ENCODE measurements around the gene HPSE.
"Not testable (repeated sequence)": the region's sequence is repeated elsewhere in the genome, so short reads cannot be mapped to it uniquely, and the experiment has no call there.

Gene HPSE

GRCh38 chr4:83276299-83277040, 58.2 kb downstream of the HPSE start:
- TF ChIP-seq POLR2A (IDR thresholded peaks at IDR 0.05; ENCODE audit: low read depth, low read length), result no peak
- no peak for TF ChIP-seq POLR2AphosphoS5 (IDR thresholded peaks at IDR 0.05; ENCODE audit: low read depth, low read length)
- no peak for TF ChIP-seq TAF1 (IDR thresholded peaks at IDR 0.05; ENCODE audit: borderline replicate concordance, low read depth, low read length)
- DNase-seq (ENCODE audit: insufficient read length) (no peak), FAIRE-seq (peak; percentile 70)

DNA sequence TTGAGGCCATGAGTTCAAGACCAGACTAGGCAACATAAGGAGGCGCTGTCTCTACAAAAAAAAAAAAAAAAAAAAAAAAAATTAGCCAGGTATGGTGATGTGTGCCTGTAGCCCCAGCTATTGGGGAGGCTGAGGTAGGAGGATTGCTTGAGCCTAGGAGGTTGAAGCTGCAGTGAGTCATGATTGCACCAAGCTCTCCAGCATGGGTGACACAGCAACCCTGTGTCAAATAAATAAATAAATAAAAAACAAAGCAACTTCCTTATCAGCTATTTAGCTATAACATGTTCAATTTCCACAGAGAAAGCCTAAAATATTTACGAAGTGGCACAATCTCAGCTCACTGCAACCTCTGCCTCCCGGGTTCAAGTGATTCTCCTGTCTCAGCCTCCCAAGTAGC, 60.7 kb downstream of the HPSE start:
- FAIRE-seq, result peak; percentile 67
- not testable (repeated sequence) for DNase-seq (ENCODE audit: insufficient read length)

DNA sequence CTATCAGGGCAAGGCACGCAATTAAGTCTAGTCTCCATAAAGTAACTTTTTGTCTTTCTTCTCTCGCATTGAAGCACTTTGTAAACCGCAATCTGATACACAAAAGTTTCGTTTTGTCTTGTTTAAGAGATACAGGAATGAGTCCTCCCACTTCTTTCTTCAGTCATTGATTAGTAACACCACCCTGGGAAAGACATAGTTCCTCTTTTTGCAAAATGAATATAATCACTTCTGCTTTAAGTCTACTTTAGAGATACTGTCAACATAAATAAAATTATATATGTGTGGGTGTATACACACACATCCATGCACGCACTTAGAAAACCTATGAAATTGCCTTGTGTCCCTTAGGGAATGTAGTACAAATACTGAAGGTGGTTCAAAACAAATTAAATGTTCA, 61.7 kb downstream of the HPSE start:
- DNase-seq (ENCODE audit: insufficient read length) (no peak), FAIRE-seq (peak; percentile 97)
- TF ChIP-seq TAF1 (IDR thresholded peaks at IDR 0.05; ENCODE audit: borderline replicate concordance, low read depth, low read length), result no peak
- TF ChIP-seq POLR2A (IDR thresholded peaks at IDR 0.05; ENCODE audit: low read depth, low read length), result no peak
- no peak for TF ChIP-seq POLR2AphosphoS5 (IDR thresholded peaks at IDR 0.05; ENCODE audit: low read depth, low read length)

- TF ChIP-seq POLR2A (IDR thresholded peaks at IDR 0.05; ENCODE audit: low read depth, low read length) (no peak), TAF1 (IDR thresholded peaks at IDR 0.05; ENCODE audit: borderline replicate concordance, low read depth, low read length) (no peak), POLR2AphosphoS5 (IDR thresholded peaks at IDR 0.05; ENCODE audit: low read depth, low read length) (no peak)
- FAIRE-seq (no peak), DNase-seq (ENCODE audit: insufficient read length) (no peak)
These were observed 65.4 kb downstream of the HPSE start for GRCh38 chr4:83269256-83269655.

- TF ChIP-seq POLR2AphosphoS5 (IDR thresholded peaks at IDR 0.05; ENCODE audit: low read depth, low read length), result no peak
- no peak for TF ChIP-seq POLR2A (IDR thresholded peaks at IDR 0.05; ENCODE audit: low read depth, low read length)
- no peak for TF ChIP-seq TAF1 (IDR thresholded peaks at IDR 0.05; ENCODE audit: borderline replicate concordance, low read depth, low read length)
- DNase-seq (ENCODE audit: insufficient read length) (no peak), FAIRE-seq (no peak)
These were observed 66.2 kb downstream of the HPSE start for GRCh38 chr4:83268491-83268890.

GRCh38 chr4:83267830-83268475, 66.7 kb downstream of the HPSE start:
- FAIRE-seq, result no peak
- DNase-seq (ENCODE audit: insufficient read length), result no peak
- TF ChIP-seq POLR2A (IDR thresholded peaks at IDR 0.05; ENCODE audit: low read depth, low read length), result no peak

- FAIRE-seq, result no peak
- no peak for TF ChIP-seq TAF1 (IDR thresholded peaks at IDR 0.05; ENCODE audit: borderline replicate concordance, low read depth, low read length)
- no peak for TF ChIP-seq POLR2AphosphoS5 (IDR thresholded peaks at IDR 0.05; ENCODE audit: low read depth, low read length)
- TF ChIP-seq POLR2A (IDR thresholded peaks at IDR 0.05; ENCODE audit: low read depth, low read length), result no peak
- DNase-seq (ENCODE audit: insufficient read length), result no peak
These were observed 67.4 kb downstream of the HPSE start for GRCh38 chr4:83267121-83267829.

DNA sequence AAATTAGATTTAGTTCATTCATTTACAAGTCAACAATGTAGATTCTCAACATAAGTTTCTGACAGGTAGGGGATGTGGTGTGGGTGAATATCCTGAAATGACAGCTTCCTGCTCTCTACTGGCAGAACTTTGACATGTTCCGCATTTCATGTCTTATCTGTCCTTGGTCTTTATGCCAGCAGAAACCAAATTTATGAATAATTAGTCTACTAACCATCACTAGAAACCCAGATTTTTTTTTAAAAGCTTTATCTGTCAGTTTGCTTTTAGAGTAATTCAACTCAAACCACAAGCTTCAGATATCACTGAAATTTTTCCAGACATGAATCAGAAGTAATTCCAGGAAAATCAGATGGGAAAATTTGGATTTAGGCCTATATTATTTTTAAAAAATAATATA, 68.0 kb downstream of the HPSE start:
- FAIRE-seq, result no peak
- DNase-seq (ENCODE audit: insufficient read length), result no peak
- no peak for TF ChIP-seq POLR2AphosphoS5 (IDR thresholded peaks at IDR 0.05; ENCODE audit: low read depth, low read length)

DNA sequence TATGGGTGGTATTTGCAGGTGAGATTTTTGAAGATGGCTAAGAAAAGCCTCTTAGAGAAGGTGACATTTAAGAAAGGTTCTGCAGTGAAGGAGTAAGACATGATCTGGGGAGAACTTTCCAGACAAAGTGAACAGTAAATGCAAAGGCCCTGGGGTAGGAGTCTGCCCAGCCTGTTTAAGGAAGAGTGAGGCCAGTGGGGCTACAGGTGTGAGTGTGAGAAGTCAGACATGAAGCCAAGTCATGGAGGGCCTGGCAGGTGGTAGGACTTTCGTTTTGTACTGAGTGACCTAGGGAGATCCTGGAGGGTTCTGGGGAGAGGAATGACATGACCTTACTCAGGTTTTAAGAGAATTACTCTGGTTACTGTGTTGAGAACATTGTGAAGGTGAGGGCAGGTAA, 71.5 kb downstream of the HPSE start:
- no peak for DNase-seq (ENCODE audit: insufficient read length)
- TF ChIP-seq TAF1 (IDR thresholded peaks at IDR 0.05; ENCODE audit: borderline replicate concordance, low read depth, low read length), result no peak
- no peak for TF ChIP-seq POLR2AphosphoS5 (IDR thresholded peaks at IDR 0.05; ENCODE audit: low read depth, low read length)
- TF ChIP-seq POLR2A (IDR thresholded peaks at IDR 0.05; ENCODE audit: low read depth, low read length), result no peak
- no peak for FAIRE-seq

DNA sequence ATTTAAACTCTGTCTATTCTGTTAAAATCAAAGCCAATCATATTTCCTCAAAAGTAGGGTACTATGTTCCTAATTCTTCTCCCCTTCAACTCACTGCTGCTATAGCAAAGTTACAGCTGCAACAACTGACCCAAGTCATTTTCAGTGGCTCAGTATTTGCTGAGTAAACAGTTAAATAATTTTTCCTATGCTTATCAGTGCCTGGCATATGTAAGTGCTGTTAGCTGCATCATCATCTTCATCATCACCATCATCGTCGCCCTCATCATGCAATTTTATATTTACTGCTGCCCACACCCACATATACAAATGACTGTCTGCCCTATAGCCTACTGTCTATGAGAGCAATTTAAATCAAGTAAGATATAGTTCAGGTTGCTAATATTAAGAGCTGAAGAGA, 72.0 kb downstream of the HPSE start:
- no peak for FAIRE-seq
- TF ChIP-seq POLR2AphosphoS5 (IDR thresholded peaks at IDR 0.05; ENCODE audit: low read depth, low read length) (no peak), TAF1 (IDR thresholded peaks at IDR 0.05; ENCODE audit: borderline replicate concordance, low read depth, low read length) (no peak), POLR2A (IDR thresholded peaks at IDR 0.05; ENCODE audit: low read depth, low read length) (no peak)
- no peak for DNase-seq (ENCODE audit: insufficient read length)

- TF ChIP-seq TAF1 (IDR thresholded peaks at IDR 0.05; ENCODE audit: borderline replicate concordance, low read depth, low read length) (no peak), POLR2A (IDR thresholded peaks at IDR 0.05; ENCODE audit: low read depth, low read length) (no peak), POLR2AphosphoS5 (IDR thresholded peaks at IDR 0.05; ENCODE audit: low read depth, low read length) (no peak)
- no peak for DNase-seq (ENCODE audit: insufficient read length)
- no peak for FAIRE-seq
These were observed 73.3 kb downstream of the HPSE start for GRCh38 chr4:83261307-83261706.

DNA sequence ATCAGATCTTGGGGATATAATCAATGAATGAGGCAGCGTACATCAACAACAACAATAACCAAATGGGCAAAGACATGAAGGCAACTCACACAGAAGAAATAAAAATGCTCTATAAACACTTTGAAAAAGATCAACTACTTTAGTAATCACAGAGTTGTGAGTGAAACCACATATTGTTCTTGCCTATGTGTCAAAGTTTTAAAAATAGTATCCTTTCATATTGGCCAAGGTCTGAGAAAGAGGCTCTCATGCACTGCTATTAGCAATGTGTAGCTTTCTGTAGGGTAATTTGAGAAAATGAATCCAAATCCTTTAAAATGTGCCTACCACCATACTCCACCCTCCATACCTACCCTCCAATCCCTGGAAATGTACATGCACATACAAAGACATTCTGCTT, 75.1 kb downstream of the HPSE start:
- DNase-seq (ENCODE audit: insufficient read length) (no peak), FAIRE-seq (peak; percentile 48)
- no peak for TF ChIP-seq POLR2AphosphoS5 (IDR thresholded peaks at IDR 0.05; ENCODE audit: low read depth, low read length)
- TF ChIP-seq POLR2A (IDR thresholded peaks at IDR 0.05; ENCODE audit: low read depth, low read length), result no peak
- no peak for TF ChIP-seq TAF1 (IDR thresholded peaks at IDR 0.05; ENCODE audit: borderline replicate concordance, low read depth, low read length)

Measured in GM12892 (cell line).